OCI-LY7 (cell line): ENCODE data around the gene PPP1R9A. TPM values are rescaled to one million over a fixed set of nuclear protein-coding genes. Genes with fewer than 3 reads are reported as not detected.

Experiments
- BruUV-seq: library from RNA; stranded (reverse); fragments of 400-500 nt; replicated peaks from 2 replicates; lab custom pipeline; 2021; lab: Mats Ljungman, UMichigan
- CTCF ChIA-PET: fragments of 300-600 bp; sonication (Branson Sonifier 250); formaldehyde crosslinking; loops from one replicate; lab custom pipeline; 2022; ENCODE audit warnings: antibody characterized with exemption; ENCODE audit not compliant: unreplicated experiment; lab: Charles Lee
- POLR2A ChIA-PET: fragments of 300-600 bp; sonication (Branson Sonifier 250); formaldehyde crosslinking; loops from one replicate; lab custom pipeline; 2022; ENCODE audit warnings: antibody characterized with exemption; lab: Charles Lee
- DNase-seq: peaks from one replicate; pipeline ENCODE4 v3.0.0-alpha.2; 2015; ENCODE audit warnings: low spot score
- H2AFZ ChIP-seq: fragments of 200-600 bp; sonication (generic), shearing (Covaris generic); 2 replicates; pipeline ENCODE4 v1.6.1; 2014; ENCODE audit warnings: mild to moderate bottlenecking, antibody characterized with exemption, low read length, moderate library complexity
- H3K27ac ChIP-seq: fragments of 200-600 bp; sonication (generic); 2 replicates; pipeline ENCODE4 v1.5.1; 2014; ENCODE audit warnings: mixed run types, low read depth, mild to moderate bottlenecking, moderate library complexity, low read length, inconsistent platforms; ENCODE audit not compliant: poor library complexity, severe bottlenecking
- H3K36me3 ChIP-seq: fragments of 200-600 bp; sonication (generic); 2 replicates; pipeline ENCODE4 v1.6.1; 2014; ENCODE audit warnings: mild to moderate bottlenecking, antibody characterized with exemption, low read length, moderate library complexity, mixed read lengths; ENCODE audit not compliant: insufficient read depth
- H3K4me1 ChIP-seq: fragments of 200-600 bp; sonication (generic); 2 replicates; pipeline ENCODE4 v1.5.1; 2014; ENCODE audit warnings: mild to moderate bottlenecking, low read length; ENCODE audit not compliant: insufficient read depth, poor library complexity, severe bottlenecking
- H3K4me2 ChIP-seq: fragments of 200-600 bp; sonication (generic); 2 replicates; pipeline ENCODE4 v1.6.1; 2014; ENCODE audit warnings: mild to moderate bottlenecking, low read length
- H3K4me3 ChIP-seq: fragments of 200-600 bp; sonication (generic); 2 replicates; pipeline ENCODE4 v1.5.1; 2014; ENCODE audit warnings: mild to moderate bottlenecking, low read depth, low read length; ENCODE audit not compliant: poor library complexity, severe bottlenecking
- H3K79me2 ChIP-seq: fragments of 200-600 bp; sonication (generic); 2 replicates; pipeline ENCODE4 v1.6.1; 2016; ENCODE audit warnings: low read depth, mild to moderate bottlenecking, low read length, moderate library complexity, mixed read lengths; ENCODE audit not compliant: insufficient read depth
- H3K9me2 ChIP-seq: fragments of 200-600 bp; sonication (generic); 2 replicates; pipeline ENCODE4 v1.6.1; 2016; ENCODE audit warnings: mild to moderate bottlenecking, low read length, mixed read lengths; ENCODE audit not compliant: insufficient read depth
- H3K9me3 ChIP-seq: fragments of 200-600 bp; sonication (generic); 2 replicates; pipeline ENCODE4 v1.6.1; 2014; ENCODE audit warnings: mild to moderate bottlenecking, mixed run types, low read length, mixed read lengths
- H4K20me1 ChIP-seq: fragments of 200-600 bp; sonication (generic); 2 replicates; pipeline ENCODE4 v1.6.1; 2014; ENCODE audit warnings: mild to moderate bottlenecking, antibody characterized with exemption, low read length, moderate library complexity, mixed read lengths; ENCODE audit not compliant: insufficient read depth
- EZH2phosphoT487 ChIP-seq: fragments of 200-600 bp; sonication (generic); IDR thresholded peaks from 2 replicates; pipeline ENCODE4 v1.6.1; 2018; ENCODE audit warnings: low read depth, borderline replicate concordance, mild to moderate bottlenecking, mixed run types, antibody characterized with exemption, low read length, moderate library complexity, mixed read lengths
- intact Hi-C: fragments of 100-400 bp; cut with micrococcal nuclease; formaldehyde crosslinking; loops from one replicate; pipeline ENCODE4 v1.10.0; 2022; ENCODE audit not compliant: unreplicated experiment
- total RNA-seq, 2 experiments: library from RNA; depleted of rRNA in 1 of 2; stranded (reverse); fragments of >200 nt in 1 of 2; shearing (Covaris generic) in 1 of 2; gene quantifications; 2 replicates each; pipeline ENCODE4 v1.2.3, GENCODE V29; 2014 to 2022
- TF ChIP-seq, protein P1 (sequence below): fragments of 200-600 bp; sonication (generic); conservative IDR thresholded peaks from 2 replicates; pipeline ENCODE4 v1.5.1; 2014; ENCODE audit warnings: mild to moderate bottlenecking, antibody characterized with exemption, low read length, moderate library complexity, mixed read lengths

The PPP1R9A gene
- total RNA-seq, 2 experiments from 2014 or later = not detected

DNA sequence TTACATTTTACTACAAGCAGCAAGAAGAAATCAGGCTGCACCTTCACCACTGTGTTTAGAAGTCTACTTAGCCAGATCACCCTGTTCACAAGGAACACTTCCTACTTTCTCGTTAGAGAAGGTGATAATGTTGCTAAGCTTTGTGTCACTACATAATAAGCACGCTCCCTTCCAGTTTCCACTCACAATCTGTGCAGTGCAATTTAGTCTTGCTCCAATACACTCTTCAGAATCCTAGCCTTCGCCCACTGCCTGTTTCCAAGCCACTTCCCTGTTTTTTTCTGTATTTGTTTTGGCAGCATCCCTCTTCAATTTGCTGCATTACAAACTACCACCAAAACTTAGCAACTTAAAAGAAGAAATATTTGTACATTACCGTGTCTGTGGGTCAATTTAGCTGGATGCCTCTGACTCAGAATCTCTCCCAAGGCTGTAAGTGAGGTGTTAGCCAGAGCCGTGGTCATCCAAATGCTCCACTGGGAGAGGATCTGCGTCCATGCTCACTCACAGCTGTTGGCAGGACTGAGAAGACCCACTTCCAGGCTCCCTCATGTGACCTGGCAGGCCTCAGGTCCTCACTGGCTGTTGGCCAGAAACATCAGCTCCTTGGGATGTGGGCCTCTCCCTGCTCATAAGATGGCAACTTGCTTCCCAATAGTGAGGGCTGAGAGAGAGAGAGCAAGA lies 306.6 kb downstream of the PPP1R9A start:
- H4K20me1 ChIP-seq = no peaks in the 10 kb centered on the region
- no peak for DNase-seq
- H2AFZ ChIP-seq = no peak overlapping the region
- intact Hi-C loops = no loop called here
- no peaks in the 10 kb centered on the region for H3K9me2 ChIP-seq
- H3K79me2 ChIP-seq = no peaks in the 10 kb centered on the region
- H3K4me1 ChIP-seq = no peaks in the 10 kb centered on the region
- no peak for TF ChIP-seq EZH2phosphoT487
- TF ChIP-seq, protein P1, sequence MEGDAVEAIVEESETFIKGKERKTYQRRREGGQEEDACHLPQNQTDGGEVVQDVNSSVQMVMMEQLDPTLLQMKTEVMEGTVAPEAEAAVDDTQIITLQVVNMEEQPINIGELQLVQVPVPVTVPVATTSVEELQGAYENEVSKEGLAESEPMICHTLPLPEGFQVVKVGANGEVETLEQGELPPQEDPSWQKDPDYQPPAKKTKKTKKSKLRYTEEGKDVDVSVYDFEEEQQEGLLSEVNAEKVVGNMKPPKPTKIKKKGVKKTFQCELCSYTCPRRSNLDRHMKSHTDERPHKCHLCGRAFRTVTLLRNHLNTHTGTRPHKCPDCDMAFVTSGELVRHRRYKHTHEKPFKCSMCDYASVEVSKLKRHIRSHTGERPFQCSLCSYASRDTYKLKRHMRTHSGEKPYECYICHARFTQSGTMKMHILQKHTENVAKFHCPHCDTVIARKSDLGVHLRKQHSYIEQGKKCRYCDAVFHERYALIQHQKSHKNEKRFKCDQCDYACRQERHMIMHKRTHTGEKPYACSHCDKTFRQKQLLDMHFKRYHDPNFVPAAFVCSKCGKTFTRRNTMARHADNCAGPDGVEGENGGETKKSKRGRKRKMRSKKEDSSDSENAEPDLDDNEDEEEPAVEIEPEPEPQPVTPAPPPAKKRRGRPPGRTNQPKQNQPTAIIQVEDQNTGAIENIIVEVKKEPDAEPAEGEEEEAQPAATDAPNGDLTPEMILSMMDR = no peak
- no peak overlapping the region for H3K27ac ChIP-seq
- BruUV-seq = no TSS peak
- no peaks in the 10 kb centered on the region for H3K9me3 ChIP-seq
- H3K4me2 ChIP-seq = no peak overlapping the region
- ChIA-PET CTCF (no interaction called here), POLR2A (interaction anchor here (0.7 kb wide), 2 partner anchors 12 to 250 kb away, joined by 3 read pairs; no protein-coding TSS in a partner anchor)
- H3K4me3 ChIP-seq = no peak overlapping the region
- no peaks in the 10 kb centered on the region for H3K36me3 ChIP-seq

DNA sequence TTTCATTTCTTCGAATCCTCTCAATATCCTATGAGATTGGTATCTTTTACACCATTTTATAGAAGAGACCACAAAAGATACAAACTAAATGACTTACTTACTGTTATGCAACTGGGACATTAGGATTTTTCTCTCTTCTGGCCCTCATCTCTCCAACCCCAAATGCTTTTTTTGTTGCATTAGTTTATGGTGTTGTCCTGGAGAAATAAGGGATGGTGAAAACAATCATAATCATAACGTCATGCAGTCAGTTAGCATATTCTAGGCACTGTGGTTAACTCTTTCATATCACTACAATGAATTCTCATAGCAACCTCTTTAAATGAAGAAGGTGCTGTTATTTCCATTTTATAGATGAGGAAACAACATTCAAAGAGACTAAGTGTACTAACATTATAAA lies 312.3 kb downstream of the PPP1R9A start:
- ChIA-PET POLR2A (no interaction called here), CTCF (no interaction called here)
- no peak for DNase-seq
- H2AFZ ChIP-seq = no peak overlapping the region
- no peaks in the 10 kb centered on the region for H4K20me1 ChIP-seq
- no peaks in the 10 kb centered on the region for H3K4me1 ChIP-seq
- H3K9me3 ChIP-seq = no peaks in the 10 kb centered on the region
- no peak overlapping the region for H3K27ac ChIP-seq
- no peaks in the 10 kb centered on the region for H3K79me2 ChIP-seq
- H3K4me3 ChIP-seq = no peak overlapping the region
- H3K36me3 ChIP-seq = no peaks in the 10 kb centered on the region
- no peak for TF ChIP-seq EZH2phosphoT487
- TF ChIP-seq, protein P1 = no peak
- H3K4me2 ChIP-seq = no peak overlapping the region
- no TSS peak for BruUV-seq
- intact Hi-C loops = no loop called here
- H3K9me2 ChIP-seq = no peaks in the 10 kb centered on the region

DNA sequence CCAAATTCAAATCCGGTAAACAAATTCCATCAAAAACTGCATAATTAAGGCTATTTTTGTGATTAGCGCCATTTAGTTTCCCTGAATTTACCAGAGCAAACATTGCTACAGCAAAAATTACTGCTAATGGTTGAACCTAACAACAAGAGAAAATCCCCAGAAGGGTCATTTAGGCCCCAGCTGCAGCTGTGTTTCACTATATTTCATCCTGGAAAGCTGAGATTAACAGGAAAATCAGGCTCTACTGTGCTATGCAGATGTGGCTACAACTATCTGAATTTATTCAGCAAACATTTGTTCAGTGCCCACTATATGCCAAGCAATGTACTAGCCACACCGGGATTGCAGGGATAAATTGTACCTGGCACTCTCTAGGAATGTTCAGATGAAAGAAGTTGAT lies 312.9 kb downstream of the PPP1R9A start:
- ChIA-PET CTCF (no interaction called here), POLR2A (no interaction called here)
- intact Hi-C loops = no loop called here
- no TSS peak for BruUV-seq
- no peaks in the 10 kb centered on the region for H3K36me3 ChIP-seq
- H3K4me3 ChIP-seq = no peak overlapping the region
- no peaks in the 10 kb centered on the region for H3K79me2 ChIP-seq
- H3K9me3 ChIP-seq = no peaks in the 10 kb centered on the region
- H4K20me1 ChIP-seq = no peaks in the 10 kb centered on the region
- no peak for DNase-seq
- no peaks in the 10 kb centered on the region for H3K9me2 ChIP-seq
- no peak overlapping the region for H3K4me2 ChIP-seq
- TF ChIP-seq EZH2phosphoT487 = no peak
- TF ChIP-seq, protein P1 = no peak
- no peak overlapping the region for H2AFZ ChIP-seq
- no peaks in the 10 kb centered on the region for H3K4me1 ChIP-seq
- no peak overlapping the region for H3K27ac ChIP-seq
